ENCODE measurements around the gene ADAMTS1.

DNA sequence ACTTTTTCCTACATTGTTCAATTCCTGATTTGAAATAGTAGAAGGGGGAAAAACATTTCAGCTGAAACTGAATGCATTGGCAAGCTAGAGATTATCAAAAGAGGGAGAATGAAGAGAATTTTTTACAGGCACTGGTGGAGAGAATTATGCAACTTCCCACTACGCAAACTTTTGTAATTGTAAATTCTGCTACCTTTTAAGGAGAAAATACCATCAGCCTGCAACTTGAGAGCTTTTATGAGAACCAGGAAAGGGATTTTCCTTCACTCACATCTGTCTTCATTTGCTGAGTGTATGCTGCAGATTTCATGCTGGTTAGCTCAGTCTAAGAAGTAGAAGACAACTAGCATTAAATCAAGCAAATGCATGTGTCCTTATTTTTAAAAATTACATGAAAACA lies 43.7 kb downstream of the ADAMTS1 start:
- TF ChIP-seq, protein P1, sequence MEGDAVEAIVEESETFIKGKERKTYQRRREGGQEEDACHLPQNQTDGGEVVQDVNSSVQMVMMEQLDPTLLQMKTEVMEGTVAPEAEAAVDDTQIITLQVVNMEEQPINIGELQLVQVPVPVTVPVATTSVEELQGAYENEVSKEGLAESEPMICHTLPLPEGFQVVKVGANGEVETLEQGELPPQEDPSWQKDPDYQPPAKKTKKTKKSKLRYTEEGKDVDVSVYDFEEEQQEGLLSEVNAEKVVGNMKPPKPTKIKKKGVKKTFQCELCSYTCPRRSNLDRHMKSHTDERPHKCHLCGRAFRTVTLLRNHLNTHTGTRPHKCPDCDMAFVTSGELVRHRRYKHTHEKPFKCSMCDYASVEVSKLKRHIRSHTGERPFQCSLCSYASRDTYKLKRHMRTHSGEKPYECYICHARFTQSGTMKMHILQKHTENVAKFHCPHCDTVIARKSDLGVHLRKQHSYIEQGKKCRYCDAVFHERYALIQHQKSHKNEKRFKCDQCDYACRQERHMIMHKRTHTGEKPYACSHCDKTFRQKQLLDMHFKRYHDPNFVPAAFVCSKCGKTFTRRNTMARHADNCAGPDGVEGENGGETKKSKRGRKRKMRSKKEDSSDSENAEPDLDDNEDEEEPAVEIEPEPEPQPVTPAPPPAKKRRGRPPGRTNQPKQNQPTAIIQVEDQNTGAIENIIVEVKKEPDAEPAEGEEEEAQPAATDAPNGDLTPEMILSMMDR (IDR thresholded peaks at IDR 0.05; ENCODE audit: insufficient read depth, low read length, poor library complexity, severe bottlenecking): no peak
- TF ChIP-seq EZH2phosphoT487 (conservative IDR thresholded peaks at IDR 0.05; ENCODE audit: low read length): no peak

Data from SU-DHL-6 (cell line).